Posterior cingulate gyrus (tissue), 11 donors: Measurements from ENCODE around the gene ALB.

Experiments
- DNase-seq, 10 donors: peaks; one replicate each; pipeline versions ENCODE4 v3.0.0 to v3.0.0-alpha.2; 2020 to 2021; ENCODE audit warnings: mixed read lengths in 3 of 10
- intact Hi-C: fragments of 100-400 bp; cut with DNase I; formaldehyde crosslinking; loops from one replicate; pipeline ENCODE4 v1.15.1; 2023

Gene ALB

DNA sequence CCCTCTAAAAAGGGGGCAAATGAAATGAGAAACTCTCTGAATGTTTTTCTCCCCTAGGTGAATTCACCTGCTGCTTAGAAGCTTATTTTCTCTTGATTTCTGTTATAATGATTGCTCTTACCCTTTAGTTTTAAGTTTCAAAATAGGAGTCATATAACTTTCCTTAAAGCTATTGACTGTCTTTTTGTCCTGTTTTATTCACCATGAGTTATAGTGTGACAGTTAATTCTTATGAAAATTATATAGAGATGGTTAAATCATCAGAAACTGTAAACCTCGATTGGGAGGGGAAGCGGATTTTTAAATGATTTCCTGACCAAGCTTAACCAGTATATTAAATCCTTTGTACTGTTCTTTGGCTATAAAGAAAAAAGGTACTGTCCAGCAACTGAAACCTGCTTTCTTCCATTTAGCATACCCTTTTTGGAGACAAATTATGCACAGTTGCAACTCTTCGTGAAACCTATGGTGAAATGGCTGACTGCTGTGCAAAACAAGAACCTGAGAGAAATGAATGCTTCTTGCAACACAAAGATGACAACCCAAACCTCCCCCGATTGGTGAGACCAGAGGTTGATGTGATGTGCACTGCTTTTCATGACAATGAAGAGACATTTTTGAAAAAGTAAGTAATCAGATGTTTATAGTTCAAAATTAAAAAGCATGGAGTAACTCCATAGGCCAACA, 4.2 kb downstream of the ALB start:
- intact Hi-C loops = no loop called here
- no peak for DNase-seq

DNA sequence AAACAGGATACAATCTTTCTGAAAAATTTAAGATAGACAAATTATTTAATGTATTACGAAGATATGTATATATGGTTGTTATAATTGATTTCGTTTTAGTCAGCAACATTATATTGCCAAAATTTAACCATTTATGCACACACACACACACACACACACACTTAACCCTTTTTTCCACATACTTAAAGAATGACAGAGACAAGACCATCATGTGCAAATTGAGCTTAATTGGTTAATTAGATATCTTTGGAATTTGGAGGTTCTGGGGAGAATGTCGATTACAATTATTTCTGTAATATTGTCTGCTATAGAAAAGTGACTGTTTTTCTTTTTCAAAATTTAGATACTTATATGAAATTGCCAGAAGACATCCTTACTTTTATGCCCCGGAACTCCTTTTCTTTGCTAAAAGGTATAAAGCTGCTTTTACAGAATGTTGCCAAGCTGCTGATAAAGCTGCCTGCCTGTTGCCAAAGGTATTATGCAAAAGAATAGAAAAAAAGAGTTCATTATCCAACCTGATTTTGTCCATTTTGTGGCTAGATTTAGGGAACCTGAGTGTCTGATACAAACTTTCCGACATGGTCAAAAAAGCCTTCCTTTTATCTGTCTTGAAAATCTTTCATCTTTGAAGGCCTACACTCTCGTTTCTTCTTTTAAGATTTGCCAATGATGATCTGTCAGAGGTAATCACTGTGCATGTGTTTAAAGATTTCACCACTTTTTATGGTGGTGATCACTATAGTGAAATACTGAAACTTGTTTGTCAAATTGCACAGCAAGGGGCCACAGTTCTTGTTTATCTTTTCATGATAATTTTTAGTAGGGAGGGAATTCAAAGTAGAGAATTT, 5.2 kb downstream of the ALB start:
- intact Hi-C loops = no loop called here

DNA sequence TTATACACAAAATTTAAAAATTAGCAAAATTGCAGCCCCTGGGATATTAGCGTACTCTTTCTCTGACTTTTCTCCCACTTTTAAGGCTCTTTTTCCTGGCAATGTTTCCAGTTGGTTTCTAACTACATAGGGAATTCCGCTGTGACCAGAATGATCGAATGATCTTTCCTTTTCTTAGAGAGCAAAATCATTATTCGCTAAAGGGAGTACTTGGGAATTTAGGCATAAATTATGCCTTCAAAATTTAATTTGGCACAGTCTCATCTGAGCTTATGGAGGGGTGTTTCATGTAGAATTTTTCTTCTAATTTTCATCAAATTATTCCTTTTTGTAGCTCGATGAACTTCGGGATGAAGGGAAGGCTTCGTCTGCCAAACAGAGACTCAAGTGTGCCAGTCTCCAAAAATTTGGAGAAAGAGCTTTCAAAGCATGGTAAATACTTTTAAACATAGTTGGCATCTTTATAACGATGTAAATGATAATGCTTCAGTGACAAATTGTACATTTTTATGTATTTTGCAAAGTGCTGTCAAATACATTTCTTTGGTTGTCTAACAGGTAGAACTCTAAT, 6.0 kb downstream of the ALB start:
- intact Hi-C loops = no loop called here
- no peak for DNase-seq

More for the DNA sequence above, 5.2 kb downstream of the ALB start:
- DNase-seq = no peak

DNA sequence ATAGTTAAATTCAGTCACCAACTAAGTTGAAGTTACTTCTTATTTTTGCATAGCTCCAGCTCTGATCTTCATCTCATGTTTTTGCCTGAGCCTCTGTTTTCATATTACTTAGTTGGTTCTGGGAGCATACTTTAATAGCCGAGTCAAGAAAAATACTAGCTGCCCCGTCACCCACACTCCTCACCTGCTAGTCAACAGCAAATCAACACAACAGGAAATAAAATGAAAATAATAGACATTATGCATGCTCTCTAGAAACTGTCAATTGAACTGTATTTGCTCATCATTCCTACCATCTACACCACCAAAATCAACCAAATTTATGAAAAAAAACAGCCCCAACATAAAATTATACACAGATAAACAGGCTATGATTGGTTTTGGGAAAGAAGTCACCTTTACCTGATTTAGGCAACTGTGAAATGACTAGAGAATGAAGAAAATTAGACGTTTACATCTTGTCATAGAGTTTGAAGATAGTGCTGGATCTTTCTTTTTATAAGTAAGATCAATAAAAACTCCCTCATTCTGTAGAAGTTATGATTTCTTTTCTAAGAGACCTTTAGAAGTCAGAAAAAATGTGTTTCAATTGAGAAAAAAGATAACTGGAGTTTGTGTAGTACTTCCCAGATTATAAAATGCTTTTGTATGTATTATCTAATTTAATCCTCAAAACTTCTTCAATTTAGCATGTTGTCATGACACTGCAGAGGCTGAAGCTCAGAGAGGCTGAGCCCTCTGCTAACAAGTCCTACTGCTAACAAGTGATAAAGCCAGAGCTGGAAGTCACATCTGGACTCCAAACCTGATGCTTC, 7.0 kb downstream of the ALB start:
- intact Hi-C loops = no loop called here

DNA sequence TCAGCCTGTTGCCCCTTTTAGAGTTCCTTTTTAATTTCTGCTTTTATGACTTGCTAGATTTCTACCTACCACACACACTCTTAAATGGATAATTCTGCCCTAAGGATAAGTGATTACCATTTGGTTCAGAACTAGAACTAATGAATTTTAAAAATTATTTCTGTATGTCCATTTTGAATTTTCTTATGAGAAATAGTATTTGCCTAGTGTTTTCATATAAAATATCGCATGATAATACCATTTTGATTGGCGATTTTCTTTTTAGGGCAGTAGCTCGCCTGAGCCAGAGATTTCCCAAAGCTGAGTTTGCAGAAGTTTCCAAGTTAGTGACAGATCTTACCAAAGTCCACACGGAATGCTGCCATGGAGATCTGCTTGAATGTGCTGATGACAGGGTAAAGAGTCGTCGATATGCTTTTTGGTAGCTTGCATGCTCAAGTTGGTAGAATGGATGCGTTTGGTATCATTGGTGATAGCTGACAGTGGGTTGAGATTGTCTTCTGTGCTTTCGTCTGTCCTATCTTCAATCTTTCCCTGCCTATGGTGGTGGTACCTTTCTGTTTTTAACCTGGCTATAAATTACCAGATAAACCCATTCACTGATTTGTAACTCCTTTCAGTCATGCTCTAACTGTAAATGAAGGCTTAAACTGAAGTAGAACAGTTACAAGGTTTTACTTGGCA, 7.8 kb downstream of the ALB start:
- no peak for DNase-seq
- intact Hi-C loops = no loop called here

More for the DNA sequence above, 7.0 kb downstream of the ALB start:
- no peak for DNase-seq

DNA sequence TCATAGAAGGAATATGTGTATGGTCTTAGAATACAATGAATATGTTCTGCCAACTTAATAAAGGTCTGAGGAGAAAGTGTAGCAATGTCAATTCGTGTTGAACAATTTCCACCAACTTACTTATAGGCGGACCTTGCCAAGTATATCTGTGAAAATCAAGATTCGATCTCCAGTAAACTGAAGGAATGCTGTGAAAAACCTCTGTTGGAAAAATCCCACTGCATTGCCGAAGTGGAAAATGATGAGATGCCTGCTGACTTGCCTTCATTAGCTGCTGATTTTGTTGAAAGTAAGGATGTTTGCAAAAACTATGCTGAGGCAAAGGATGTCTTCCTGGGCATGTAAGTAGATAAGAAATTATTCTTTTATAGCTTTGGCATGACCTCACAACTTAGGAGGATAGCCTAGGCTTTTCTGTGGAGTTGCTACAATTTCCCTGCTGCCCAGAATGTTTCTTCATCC, 9.2 kb downstream of the ALB start:
- intact Hi-C loops = no loop called here
- DNase-seq = no peak

DNA sequence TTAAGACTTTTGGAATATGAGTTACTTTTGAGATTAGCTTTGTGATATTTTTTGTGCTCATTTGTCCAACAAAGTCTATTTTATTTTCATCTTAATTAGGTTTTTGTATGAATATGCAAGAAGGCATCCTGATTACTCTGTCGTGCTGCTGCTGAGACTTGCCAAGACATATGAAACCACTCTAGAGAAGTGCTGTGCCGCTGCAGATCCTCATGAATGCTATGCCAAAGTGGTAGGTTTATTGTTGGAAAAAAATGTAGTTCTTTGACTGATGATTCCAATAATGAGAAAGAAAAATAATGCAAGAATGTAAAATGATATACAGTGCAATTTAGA, 10.8 kb downstream of the ALB start:
- DNase-seq = no peak
- intact Hi-C loops = no loop called here

DNA sequence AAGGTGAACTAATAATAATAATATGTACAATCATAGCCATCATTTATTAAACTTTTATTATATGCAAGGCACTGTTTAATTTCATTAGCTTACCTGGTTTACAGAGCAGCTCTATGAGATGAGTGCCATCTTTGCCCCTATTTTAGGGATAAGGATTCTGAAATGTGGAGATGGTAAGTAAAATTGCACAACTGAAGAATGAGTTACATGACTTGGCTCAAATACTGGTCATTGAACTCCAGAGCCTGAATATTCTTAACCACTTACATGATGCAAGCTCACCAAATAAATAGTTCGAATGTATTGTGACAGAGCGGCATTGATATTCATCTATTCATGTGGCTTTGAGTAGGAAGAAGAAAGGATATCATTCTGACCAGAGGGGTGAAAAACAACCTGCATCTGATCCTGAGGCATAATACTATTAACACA, 11.7 kb downstream of the ALB start:
- no peak for DNase-seq
- intact Hi-C loops = no loop called here

DNA sequence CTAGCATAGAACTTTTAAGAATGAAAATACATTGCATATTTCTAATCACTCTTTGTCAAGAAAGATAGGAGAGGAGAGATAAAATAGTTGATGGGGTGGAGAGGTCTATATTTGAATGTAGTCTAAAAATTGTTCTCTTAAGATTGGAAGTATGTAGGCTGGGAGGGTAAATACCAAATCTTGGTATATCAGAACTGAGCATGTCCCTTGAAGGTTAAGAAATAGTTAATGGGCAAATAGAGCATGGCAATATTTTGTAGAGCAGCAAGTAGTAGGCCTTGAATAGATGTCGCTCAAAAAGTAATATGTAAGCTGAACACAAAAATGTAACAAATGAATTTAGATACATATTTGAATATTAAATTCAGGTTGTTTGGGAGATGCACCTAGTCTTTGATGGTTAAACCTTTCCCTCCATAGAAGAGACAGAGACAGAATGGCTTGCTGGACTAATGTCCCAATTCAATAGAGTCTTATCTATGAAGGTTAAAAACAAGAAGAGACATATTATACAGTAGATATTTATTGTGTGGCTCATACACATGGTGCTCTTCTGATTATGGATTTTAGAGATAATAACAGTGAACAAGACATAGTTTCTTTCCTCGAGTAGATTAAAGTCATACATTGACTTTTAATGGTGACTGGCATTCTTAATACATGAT, 12.5 kb downstream of the ALB start:
- no peak for DNase-seq
- intact Hi-C loops = no loop called here

DNA sequence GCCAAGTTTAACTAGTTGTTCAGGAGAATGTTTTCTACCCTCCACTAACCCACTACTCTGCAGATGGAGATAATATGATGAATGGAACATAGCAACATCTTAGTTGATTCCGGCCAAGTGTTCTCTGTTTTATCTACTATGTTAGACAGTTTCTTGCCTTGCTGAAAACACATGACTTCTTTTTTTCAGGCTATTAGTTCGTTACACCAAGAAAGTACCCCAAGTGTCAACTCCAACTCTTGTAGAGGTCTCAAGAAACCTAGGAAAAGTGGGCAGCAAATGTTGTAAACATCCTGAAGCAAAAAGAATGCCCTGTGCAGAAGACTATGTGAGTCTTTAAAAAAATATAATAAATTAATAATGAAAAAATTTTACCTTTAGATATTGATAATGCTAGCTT, 13.3 kb downstream of the ALB start:
- DNase-seq = no peak
- intact Hi-C loops = no loop called here

DNA sequence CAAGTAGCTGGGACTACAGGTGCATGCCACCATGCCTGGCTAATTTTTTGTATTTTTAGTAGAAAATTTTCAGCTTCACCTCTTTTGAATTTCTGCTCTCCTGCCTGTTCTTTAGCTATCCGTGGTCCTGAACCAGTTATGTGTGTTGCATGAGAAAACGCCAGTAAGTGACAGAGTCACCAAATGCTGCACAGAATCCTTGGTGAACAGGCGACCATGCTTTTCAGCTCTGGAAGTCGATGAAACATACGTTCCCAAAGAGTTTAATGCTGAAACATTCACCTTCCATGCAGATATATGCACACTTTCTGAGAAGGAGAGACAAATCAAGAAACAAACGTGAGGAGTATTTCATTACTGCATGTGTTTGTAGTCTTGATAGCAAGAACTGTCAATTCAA, 13.9 kb downstream of the ALB start:
- no peak for DNase-seq
- intact Hi-C loops = no loop called here

DNA sequence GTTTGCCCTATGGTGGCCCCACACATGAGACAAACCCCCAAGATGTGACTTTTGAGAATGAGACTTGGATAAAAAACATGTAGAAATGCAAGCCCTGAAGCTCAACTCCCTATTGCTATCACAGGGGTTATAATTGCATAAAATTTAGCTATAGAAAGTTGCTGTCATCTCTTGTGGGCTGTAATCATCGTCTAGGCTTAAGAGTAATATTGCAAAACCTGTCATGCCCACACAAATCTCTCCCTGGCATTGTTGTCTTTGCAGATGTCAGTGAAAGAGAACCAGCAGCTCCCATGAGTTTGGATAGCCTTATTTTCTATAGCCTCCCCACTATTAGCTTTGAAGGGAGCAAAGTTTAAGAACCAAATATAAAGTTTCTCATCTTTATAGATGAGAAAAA, 14.6 kb downstream of the ALB start:
- no peak for DNase-seq

DNA sequence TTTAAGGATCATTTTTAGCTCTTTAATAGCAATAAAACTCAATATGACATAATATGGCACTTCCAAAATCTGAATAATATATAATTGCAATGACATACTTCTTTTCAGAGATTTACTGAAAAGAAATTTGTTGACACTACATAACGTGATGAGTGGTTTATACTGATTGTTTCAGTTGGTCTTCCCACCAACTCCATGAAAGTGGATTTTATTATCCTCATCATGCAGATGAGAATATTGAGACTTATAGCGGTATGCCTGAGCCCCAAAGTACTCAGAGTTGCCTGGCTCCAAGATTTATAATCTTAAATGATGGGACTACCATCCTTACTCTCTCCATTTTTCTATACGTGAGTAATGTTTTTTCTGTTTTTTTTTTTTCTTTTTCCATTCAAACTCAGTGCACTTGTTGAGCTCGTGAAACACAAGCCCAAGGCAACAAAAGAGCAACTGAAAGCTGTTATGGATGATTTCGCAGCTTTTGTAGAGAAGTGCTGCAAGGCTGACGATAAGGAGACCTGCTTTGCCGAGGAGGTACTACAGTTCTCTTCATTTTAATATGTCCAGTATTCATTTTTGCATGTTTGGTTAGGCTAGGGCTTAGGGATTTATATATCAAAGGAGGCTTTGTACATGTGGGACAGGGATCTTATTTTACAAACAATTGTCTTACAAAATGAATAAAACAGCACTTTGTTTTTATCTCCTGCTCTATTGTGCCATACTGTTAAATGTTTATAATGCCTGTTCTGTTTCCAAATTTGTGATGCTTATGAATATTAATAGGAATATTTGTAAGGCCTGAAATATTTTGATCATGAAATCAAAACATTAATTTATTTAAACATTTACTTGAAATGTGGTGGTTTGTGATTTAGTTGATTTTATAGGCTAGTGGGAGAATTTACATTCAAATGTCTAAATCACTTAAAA, 15.3 kb downstream of the ALB start:
- intact Hi-C loops = no loop called here
- no peak for DNase-seq

More for the DNA sequence above, 14.6 kb downstream of the ALB start:
- intact Hi-C loops = no loop called here

DNA sequence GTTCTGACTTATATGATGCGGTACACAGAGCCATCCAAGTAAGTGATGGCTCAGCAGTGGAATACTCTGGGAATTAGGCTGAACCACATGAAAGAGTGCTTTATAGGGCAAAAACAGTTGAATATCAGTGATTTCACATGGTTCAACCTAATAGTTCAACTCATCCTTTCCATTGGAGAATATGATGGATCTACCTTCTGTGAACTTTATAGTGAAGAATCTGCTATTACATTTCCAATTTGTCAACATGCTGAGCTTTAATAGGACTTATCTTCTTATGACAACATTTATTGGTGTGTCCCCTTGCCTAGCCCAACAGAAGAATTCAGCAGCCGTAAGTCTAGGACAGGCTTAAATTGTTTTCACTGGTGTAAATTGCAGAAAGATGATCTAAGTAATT, 16.5 kb downstream of the ALB start:
- DNase-seq = no peak

DNA sequence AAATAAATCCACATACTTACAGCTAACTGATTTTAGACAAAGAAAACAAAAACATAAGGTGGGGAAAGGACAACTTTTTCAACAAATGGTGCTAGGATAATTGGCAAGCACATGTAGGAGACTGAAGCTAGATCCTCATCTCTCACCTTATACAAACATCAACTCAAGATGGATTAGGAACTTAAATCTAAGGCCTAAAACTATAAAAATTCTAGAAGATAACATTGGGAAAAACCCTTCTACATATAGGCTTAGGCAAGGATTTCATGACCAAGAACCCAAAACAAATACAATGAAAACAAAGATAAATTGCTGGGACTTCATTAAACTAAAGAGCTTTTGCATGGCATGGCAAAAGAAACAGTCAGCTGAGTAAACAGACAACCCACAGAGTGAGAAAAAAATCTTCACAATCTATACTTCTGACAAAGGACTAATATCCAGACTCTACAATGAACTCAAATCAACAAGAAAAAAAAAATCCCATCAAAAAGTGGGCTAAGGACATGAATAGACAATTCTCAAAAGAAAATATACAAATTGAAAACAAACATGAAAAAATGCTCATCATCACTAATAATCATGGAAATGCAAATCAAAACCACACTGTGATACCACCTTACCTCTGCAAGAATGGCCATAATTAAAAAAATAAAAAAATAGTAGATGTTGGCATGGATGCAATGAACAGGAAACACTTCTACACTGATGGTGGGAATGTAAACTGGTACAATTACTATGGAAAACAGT, 17.8 kb downstream of the ALB start:
- no peak for DNase-seq
- intact Hi-C loops = no loop called here

More for the DNA sequence above, 16.5 kb downstream of the ALB start:
- intact Hi-C loops = no loop called here

DNA sequence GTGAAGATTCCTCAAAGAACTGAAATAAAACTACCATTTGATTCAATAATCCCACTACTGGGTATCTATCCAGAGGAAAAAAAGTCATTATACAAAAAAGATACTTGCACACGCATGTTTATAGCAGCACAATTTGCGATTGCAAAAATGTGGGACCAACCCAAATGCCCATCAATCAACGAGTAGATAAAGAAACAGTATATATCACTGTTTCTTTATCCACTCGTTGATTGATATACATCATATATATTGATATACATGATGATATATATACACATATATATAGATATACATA, 18.3 kb downstream of the ALB start:
- DNase-seq = no peak
- intact Hi-C loops = no loop called here

DNA sequence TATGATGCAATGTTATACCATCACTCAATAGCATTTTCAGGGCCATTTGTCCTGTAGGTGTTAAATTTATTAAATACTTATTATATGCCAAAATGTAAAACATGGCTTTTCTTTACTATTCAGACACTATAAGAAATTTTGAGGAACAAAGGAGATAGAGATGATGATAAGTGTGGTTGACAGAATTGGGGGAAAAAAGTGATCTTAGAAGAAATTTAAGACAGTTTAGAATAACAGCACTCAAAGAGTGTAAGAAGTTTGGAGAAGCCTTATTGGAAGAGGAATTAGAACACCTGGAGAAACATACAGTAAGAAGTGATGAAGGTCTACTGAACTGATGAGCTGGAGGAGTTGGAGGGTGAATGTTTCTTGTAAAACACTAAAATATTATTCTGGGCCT, 19.1 kb downstream of the ALB start:
- intact Hi-C loops = no loop called here
- no peak for DNase-seq

DNA sequence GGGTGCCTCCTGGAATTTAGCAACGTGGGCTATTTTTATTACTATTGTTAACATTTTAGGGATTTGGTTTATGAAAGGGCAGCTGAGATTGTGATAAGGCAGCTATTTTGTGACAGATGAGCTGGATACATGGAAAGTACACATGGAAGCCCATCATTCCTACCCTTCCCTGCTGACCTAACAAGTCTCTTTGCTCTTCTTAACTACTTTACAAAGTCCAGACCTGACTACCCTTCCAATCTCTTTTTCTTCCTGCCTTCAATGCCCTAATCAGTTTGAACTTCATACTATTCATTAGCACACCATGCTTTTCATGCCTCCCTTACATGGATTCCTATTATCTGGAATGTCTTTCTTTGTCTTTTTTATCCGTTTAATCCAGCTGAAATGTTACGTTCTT, 22.6 kb downstream of the ALB start:
- intact Hi-C loops = no loop called here
- no peak for DNase-seq
